ENCODE results near the gene MAP2K2.
"Not testable (repeated sequence)": the region's sequence is repeated elsewhere in the genome, so short reads cannot be mapped to it uniquely, and the experiment has no call there.

The MAP2K2 gene

DNA sequence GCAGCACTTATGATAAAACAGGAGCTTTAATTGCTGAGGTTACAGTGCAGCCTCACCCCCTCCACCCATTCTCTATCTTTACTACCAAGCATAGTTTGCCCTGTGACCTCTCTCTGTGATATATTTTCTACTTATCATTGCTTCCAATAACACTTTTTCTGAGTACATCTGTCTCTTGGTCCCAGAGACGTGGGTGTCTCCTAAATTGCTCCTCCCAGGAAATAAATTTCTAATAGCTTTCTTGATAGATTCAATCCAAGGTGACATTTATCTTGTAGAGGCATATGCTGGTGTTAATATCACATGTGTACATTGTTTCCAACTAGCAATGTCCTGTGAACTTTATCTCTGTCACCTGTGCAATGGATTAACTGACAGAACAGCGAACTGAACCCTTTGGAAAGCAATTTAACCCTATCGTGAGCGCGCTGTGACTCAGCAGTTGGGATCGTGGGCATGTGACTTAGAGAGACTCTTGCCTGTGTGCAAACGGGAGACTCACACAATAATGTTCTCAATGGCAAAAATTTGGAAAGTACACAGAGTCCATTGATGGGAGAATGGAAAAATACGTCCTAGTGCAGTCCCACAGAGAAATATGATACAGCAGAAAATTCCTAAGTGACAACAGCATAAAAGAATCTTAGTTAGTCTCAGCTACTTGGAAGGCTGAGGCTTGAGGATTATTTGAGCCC, 7.0 kb upstream of the MAP2K2 start:
- DNase-seq (ENCODE audit: low spot score) = peak; percentile 84

DNA sequence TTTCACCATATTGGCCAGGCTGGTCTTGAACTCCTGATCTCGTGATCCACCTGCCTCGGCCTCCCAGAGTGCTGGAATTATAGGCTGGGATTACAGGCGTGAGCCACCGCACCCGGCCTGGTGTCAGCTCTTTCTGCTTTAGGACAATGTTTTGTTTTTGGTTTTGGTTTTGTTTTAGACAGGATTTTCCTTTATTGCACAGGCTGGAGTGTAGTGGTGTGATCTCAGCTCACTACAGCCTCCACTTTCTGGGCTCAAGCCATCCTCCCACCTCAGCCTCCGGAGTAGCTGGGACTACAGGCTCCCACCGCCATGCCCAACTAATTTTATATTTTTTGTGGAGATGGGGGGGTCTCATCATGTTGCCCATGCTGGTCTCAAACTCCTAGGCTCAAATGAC, 5.1 kb upstream of the MAP2K2 start:
- DNase-seq (ENCODE audit: low spot score) = not testable (repeated sequence)

DNA sequence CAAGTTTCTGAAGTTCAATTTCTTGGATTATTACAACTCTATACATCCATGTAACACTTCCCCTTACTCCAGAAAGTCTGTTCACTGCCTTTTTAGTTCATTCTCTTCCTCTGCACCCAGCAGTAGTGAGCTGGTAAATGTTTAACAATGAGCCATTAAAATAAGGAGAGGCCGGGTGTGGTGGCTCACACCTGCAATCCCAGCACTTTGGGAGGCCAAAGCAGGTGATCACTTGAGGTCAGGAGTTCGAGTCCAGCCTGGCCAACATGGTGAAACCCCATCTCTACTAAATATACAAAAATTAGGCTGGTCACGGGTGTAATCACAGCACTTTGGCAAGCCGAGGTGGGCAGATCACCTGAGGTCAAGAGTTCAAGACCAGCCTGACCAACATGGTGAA, 3.4 kb upstream of the MAP2K2 start:
- DNase-seq (ENCODE audit: low spot score) = not testable (repeated sequence)

DNA sequence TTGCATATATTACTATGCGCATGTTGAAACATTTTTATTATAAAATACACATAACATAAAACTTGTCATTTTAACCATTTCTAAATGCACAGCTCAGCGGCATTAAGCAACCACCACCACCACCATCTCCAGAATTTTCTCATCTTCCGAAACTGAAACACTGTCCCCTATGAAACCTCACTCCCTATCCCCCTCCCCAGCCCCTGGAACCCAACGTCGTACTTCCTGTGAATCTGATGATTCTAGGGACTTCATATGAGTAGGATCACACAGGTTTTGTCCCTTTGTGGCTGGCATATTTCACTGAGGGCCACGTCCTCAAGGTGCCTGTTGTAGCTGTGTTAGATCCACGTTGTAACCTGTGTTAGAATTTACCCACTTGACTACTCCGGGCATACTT, 716 bp upstream of the MAP2K2 start:
- no peak for DNase-seq (ENCODE audit: low spot score)

DNA sequence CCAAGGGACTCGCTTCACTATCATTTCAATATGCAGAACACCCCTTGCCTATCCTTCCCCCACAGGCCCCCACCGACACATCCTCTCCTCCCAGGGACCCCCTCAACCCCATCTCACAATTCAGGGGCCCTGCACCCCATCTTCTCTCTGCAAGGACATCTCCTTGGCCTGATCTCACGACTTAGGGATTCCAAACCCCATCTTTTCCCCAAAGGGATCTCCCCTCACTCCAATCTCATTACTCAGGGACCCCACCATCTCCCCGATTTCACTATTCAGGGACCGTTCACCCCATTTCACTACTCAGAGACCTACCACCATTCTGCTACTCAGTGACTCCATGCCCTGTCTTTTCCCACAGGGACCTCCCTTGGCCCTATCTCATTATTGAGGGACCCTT, 1.4 kb downstream of the MAP2K2 start:
- DNase-seq (ENCODE audit: low spot score) = no peak

DNA sequence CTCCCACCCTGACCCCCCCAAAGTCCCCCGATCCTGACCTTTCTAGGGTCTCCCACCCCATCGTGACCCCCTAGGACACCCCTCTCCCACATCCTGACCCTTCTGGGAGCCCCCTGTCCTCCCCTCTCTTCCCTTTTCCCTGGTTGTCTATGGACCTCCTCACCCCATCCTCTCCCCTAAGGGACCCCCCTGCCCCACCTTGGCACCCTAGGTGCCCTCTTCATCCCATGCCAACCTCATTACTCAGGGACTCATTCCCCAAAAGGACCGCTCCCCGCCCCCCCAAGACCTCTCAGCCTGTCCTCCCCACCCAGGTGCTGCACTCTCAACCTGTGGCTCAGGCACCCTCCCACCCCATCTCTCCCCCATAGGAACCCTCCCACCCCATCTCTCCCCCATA, 2.1 kb downstream of the MAP2K2 start:
- DNase-seq (ENCODE audit: low spot score) = no peak

DNA sequence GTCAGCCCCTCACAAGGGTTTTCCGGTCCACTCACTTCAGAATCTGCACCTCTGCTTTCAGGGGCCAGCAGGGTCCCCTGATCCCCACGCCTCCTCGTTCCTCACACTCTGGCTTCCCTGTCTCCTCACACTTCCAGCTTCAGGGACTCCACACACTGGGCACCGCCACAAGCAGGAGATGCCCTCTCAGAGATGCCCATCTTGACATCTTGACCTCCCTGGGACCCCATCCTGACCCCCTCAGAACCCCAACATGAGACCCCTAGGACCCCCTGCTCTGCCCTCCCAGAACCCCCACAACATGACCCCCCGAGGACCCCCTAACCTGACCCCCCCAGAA, 2.7 kb downstream of the MAP2K2 start:
- no peak for DNase-seq (ENCODE audit: low spot score)

DNA sequence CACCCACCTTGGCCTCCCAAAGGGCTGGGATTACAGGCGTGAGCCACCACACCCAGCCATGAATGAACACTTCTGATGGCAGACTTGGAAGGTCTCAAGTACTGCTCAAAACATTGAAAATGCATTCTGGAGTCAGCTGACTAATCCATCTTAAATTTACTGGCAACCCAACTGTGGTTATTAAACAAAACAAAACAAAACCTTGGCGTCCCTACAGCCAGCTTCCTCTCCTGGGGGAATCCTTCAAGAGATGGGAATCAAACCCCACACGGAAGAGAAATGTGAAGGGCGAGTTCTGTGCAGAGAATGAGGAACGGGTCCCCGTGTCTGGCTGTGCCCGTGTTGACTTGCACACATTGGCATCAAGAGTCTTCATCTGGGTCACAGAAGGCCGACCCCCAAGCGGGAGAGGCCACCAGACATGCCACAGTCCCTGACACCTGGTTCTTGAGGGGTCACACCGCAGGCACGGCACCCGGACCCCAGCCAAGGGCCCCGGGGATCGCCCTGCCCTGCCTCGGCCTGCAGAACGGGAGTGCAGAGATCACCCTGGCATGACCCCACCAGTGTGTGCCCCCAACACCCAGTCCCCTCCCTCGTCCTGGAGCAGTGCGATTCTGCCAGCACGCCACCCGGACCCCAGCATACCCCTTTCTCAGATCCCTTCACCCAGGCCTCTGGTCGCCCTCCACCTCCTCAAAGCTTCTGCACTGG, 3.2 kb downstream of the MAP2K2 start:
- no peak for DNase-seq (ENCODE audit: low spot score)

DNA sequence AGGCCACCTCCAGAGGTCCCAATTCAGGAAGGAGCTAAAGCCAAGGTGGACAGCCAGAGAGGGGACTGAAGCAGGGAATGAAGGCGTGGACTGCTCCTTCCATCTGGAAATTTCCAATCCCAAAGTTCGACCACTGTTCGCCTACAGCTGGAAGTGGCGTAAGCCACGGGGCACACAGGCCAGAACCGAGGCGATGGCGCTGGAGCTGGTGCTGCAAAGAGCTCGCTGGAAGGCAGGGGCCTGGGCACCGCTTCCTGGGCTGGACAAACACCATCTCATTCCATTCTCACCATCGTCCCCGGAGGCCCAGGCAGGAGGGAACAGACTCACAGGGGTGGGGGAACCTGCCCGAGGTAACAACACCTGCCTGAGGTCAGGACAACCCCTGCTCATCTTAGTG, 4.2 kb downstream of the MAP2K2 start:
- no peak for DNase-seq (ENCODE audit: low spot score)

DNA sequence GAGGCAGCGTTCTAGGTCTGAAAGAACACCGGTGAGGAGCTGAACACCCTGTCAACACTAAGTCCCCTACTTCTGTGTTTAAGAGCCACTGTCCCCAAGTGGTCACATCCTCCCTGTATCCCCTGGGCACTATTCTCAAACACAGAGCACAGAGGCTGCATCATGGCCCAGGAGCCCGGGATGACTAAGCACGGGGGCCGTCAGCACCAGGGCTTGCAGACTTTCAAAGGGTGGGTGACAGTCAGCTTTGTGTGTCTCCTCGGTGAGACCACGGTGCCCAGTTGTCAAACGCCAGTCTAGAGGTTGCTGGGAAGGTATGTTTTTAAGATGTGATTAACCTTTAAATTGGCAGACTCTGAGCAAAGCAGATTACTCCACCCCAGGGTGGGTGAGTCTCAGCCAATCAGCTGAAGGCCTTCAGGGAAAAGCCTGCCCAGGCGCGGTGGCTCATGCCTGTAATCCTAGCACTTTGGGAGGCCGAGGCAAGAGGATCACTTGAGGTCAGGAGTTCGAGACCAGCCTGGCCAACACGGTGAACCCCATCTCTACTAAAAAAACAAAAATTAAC, 8.0 kb downstream of the MAP2K2 start:
- no peak for DNase-seq (ENCODE audit: low spot score)

DNA sequence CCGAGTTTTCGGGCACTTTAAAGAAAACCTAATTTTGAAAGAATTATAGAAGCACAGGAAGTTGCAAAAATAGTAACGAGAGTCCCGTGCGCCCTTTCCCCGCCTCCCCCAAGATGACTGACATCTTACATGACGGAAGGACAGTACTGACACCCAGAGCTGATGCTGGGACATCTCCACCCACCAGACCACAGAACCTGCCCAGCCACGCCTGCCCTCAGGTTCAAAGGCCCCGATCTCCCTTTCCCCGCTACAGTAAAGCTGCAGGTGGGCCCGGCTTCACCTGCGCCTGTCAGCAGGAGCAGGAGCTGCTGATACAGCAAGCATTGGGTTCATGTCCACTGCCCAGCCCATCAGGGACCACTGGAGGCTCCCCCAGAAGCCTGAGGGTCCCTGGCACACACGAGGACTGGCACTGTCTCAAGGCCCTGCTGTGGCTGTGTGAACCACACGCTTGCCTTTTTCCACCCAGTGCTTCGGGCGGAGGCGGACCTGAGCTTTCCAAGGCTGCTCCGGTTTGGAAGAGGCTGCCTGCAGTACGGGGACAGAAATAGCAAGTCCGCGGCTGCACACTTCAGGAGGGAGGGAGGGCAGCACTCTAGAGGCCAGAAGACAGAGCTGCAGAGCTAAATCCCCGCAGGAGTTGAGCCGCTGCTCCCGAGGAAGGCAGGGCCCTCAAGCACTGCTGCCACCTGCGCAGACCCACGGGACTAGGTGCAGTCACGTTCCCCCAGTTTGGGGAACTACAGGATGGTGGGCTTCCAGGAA, 8.7 kb downstream of the MAP2K2 start:
- no peak for DNase-seq (ENCODE audit: low spot score)

DNA sequence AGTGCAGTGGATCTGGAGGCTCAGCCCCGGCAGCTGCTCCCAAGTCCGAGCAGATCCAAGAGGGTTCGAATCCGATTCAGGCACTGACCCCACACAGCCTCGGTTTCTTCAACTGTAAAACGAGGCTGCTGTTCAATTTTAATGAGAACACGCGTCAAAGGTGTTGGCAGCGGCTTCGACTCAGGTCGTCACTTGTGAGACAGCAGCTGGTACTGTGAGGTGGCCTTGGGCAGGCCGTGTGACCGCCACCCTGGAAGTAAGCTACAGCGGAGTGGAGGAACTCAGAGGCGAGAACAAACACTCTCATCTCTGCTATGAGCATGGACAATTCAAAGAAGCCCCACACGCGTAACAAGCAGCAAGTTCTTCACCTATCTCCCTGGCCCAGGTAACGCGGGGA, 9.7 kb downstream of the MAP2K2 start:
- no peak for DNase-seq (ENCODE audit: low spot score)

DNA sequence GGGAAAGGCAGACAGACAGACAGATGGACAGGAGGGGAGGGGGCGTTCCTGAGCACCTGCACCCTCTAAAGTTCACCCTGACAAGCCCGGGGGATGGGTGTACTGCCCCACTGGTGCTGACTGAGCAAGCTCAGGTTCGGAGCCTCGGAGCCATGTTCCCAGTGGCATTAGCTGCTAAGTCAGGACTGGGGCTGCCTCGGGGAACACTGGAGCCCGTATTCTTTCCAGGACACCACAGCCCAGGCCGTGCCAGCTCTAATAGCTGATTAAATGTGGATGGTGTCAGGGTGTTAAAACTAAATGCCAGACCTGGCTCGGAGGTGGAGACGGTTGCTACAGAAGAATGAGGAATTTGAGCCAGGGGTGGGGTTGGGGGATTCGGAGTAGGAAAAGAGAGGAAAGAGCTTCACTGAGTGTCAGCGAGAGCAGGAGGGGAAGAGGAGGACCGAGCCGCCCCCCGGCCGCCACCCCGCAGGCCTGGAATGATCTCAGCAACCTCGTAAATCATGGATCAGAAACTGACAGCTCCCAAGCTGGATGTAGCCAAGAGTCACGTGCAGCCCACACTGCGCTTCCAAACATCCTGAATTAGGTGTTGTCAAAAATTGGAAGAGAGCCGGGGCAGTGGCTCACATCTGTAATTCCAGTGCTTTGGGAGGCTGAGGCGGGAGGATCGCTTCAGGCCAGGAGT, 10.4 kb downstream of the MAP2K2 start:
- DNase-seq (ENCODE audit: low spot score) = no peak

DNA sequence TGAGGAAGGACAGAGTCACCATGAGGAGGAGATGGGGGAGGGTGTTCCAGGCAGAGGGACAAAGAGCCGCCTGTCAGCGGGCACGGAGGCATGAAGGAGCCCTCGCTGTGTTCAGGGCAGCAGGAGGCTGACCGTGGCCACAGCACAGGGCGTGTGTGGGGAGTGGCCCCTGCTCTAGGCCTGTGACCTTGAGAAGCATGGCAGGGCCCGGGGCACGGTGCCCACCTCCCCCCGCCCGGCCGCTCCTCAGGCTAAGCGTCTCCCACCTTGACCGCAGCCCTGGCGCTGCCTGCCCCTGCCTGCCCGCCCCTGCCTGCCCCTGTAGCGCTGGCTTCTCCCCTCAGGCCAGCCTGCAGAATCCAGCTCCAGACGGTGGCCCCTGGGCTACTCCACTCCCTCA, 11.6 kb downstream of the MAP2K2 start:
- DNase-seq (ENCODE audit: low spot score) = no peak

DNA sequence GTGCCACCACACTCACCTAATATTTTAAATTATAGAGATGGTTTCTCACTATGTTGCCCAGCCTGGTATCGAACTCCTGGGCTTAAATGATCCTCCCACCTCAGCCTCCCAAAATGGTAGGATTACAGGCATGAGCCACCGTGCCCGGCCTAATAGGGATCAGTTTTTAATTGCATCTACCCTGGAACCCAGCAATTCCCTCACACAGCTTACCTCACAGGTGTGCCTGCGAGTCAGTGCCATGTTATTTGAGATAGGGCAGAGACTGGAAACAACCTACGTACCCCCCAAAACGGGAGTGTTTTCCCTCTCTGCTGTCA, 14.3 kb downstream of the MAP2K2 start:
- DNase-seq (ENCODE audit: low spot score) = no peak

DNA sequence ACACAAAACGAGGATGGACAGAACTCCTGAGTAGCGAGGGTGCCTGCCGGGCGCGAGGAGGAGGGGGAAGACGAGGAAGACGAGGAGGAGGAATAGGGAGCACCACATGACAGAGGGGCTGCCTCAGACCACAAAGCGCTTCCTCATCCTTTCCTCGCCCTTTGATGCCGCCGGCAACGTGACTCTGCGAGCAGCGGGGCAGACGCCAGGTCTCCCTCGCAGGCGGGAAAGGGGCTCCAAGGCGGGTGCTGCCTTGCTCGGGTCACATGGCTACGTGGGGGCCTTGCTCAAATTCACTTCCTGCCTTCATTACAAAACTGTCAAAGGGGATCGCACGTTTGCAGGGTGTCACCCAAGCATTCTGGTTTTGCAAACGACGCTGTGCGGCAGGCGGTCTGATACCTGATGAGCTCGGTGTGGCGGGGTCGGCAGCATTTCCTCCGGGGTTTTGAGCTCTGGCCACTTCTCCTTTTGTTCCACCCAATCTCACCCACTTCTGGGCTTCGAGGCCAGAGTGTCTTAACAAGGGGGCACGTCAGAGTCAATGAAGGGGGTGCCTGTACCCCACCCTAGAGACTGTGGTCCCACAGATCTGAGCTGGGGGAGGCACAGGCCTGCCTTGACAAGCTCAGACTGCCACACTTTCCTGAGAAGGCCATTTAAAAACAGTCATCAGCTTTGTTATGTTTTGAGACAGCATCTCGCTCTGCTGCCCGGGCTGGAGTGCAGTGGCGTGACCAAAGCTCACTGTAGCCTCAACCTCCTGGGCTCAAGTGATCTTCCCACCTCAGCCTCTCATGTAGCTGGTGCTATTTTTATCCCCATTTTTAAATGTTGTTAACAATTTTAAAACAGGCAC, 14.9 kb downstream of the MAP2K2 start:
- no peak for DNase-seq (ENCODE audit: low spot score)

DNA sequence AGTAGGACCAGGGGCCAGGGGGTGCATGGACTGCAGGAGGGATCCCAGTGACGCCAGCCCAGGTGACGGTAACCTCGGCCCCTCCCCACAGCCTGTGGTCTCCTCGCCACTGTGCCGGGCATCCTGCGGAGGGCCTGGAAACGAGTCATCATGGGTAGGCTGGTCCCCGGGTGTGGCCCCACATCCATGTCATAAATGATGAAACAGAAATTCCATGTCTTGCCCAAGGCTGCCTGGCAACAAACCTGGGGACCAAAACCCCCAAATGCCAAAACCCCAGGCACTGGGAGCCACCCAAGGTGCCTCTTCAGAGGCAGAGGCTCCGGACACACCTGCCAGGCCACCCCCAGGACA, 20.9 kb downstream of the MAP2K2 start:
- DNase-seq (ENCODE audit: low spot score) = no peak

DNA sequence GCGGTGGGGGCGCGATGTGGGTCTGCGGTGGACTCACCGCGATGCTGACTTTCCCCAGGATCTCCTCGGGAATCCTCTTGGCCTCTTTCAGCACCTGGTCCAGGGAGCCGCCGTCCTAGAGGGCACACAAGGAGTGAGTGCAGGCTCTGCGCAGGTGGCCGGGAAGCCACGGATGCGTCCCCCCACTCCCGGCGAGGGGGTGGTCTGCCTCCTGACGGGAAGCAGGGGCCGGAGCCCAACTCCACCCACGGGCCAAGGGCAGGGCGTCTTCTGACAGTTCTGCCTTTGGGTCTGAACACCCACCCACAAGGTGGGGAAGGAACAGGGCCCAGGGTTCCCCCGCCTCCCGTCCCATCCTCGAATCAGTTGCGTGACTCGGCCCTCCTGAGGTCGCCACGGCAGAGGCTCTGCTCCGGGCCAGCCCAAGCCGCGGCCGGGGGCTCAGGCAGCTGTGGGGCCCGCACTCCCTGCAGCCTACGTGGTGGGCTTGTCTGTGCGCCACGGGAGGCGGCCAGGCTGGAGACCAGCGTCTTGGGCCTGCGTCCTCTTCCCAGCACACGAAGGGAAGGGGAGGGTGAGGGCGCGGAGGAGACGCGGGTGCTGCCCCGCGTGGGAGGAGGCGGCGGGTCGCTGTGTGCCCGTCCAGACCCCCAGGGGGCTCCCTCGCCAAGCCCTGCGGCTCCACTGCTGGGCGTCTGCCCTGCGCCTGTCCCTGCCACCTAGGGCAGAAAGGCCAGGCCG, 21.4 kb downstream of the MAP2K2 start:
- no peak for DNase-seq (ENCODE audit: low spot score)

DNA sequence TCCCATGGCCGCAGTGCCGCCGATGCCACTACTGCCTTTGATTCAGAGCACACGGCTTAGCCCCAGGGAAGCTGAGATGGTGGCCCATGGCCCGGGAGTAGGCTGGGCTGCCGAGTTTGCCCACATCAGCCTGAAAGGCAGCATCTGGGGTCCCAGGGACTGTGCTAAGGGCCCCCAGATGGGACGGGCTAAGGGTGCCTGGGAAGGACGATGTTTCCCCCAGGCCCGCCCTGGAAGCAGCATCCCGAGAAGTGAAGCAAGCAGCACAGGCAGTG, 22.5 kb downstream of the MAP2K2 start:
- DNase-seq (ENCODE audit: low spot score) = no peak

DNA sequence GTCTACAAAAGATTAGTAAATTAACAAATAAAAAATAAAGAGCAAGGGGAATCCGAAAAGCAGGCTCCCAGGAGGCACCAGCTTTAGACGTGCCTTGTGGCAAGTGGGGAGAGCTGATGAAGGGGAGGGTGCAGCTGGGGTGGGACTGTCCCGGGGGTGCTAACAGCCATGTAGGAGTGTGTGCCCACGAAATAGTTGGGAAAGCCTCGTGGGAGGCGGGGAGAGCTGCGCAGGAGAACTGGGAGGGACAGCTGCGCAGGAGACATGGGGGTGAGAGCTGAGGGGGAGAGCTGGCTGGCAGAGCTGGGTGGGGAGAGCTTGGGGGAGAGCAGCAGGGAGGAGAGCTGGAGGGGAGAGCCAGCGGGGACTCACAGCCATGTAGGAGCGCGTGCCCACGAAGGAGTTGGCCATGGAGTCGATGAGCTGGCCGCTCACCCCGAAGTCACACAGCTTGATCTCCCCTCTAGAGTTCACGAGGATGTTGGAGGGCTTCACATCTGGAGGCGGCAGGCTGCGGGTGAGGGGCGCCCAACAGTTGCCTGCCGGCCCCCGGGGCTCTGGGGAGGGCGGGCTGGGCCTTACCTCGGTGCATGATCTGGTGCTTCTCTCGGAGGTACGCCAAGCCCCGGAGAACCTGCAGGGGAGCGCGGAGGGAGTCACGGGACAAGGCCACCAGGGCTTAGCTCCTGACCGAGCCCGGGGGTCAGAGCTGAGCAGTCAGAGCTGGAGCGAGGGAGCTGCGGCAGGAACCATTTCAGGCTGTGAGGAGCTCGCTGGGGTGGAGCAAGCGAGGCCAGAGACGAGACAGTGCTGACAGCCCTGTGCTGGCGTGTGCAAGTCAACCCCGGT, 23.1 kb downstream of the MAP2K2 start:
- DNase-seq (ENCODE audit: low spot score) = no peak

All from hematopoietic multipotent progenitor cell treated with erythropoietin and hydrocortisone succinate and interleukin-3 and kit ligand, for 15 days (in vitro differentiated cells).